AG10803 (cell line): ENCODE data around the gene CLMN.

Experiments
- DNase-seq: peaks from one replicate; pipeline ENCODE4 v3.0.0; 2010; ENCODE audit warnings: low read depth
- H3K4me3 ChIP-seq: 2 replicates; pipeline ENCODE4 v1.5.1; 2011; ENCODE audit warnings: mild to moderate bottlenecking, low read length, control low read depth
- TF ChIP-seq, protein P1 (sequence below): conservative IDR thresholded peaks from 2 replicates; pipeline ENCODE4 v1.5.1; 2011; ENCODE audit warnings: mild to moderate bottlenecking, low read length, control low read depth, inconsistent platforms

CLMN gene

GRCh38 chr14:95335071-95335470 is 15.4 kb upstream of the CLMN start:
- no peak for DNase-seq
- no peak overlapping the region for H3K4me3 ChIP-seq
- TF ChIP-seq, protein P1, sequence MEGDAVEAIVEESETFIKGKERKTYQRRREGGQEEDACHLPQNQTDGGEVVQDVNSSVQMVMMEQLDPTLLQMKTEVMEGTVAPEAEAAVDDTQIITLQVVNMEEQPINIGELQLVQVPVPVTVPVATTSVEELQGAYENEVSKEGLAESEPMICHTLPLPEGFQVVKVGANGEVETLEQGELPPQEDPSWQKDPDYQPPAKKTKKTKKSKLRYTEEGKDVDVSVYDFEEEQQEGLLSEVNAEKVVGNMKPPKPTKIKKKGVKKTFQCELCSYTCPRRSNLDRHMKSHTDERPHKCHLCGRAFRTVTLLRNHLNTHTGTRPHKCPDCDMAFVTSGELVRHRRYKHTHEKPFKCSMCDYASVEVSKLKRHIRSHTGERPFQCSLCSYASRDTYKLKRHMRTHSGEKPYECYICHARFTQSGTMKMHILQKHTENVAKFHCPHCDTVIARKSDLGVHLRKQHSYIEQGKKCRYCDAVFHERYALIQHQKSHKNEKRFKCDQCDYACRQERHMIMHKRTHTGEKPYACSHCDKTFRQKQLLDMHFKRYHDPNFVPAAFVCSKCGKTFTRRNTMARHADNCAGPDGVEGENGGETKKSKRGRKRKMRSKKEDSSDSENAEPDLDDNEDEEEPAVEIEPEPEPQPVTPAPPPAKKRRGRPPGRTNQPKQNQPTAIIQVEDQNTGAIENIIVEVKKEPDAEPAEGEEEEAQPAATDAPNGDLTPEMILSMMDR, result no peak

- TF ChIP-seq, protein P1, result no peak
These were observed 14.3 kb upstream of the CLMN start for GRCh38 chr14:95334044-95334443.

DNA sequence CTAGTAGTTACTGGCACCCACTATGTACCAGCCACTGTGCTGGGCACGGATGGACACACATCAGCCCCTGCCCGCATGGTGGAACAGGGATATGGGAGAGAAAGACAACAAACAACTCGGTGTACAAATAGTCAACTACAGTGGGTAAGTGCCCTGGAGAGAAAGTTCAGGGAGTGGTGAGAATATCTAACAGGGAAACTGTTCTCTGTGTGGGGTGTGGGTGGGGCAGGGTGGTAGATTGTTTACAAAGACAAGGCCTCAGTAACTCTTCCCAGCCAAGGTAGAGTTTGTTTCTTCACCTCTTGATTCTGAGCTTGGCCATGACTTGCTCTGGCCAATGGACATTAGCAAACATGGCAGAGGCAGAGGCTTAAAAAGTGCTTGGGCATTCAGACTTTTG is 12.9 kb upstream of the CLMN start:
- H3K4me3 ChIP-seq, result no peak overlapping the region
- TF ChIP-seq, protein P1, result no peak

More at GRCh38 chr14:95334044-95334443, 14.3 kb upstream of the CLMN start:
- DNase-seq, result no peak
- H3K4me3 ChIP-seq, result no peak overlapping the region

DNA sequence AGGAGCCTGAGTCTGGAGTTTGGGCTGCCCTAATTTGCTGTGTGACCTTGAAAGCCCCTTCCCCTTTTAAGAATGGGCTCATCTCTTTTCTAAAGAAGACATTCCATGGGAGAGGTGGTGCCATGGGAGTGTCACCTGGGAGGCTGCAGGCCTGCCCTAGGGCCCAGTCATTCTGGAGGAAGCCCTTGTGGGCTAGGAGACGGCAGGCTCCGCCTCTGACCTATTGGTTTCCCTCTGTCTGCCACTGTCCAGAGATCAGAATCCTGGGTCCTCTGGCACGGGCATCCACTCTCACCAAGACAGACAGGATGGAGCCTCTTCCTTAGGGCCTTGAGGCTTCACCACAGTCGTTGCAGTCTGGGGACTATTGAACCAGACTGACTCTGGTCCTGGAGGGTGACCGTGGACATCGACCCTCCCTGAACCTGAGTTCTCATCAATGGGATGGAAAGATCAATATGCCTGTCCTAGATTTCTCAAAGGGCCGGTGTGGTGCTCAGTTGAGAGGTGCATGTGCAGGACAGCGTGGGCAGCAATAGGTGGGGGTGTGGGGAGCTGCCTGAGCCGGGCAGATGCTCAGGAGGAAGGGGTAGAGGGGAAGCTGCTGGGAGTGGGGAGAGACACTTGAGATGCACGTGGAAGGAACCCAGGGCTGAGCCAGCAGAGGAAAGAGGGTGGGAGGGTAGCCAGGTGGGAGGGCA is 12.2 kb upstream of the CLMN start:
- no peak overlapping the region for H3K4me3 ChIP-seq
- TF ChIP-seq, protein P1, result no peak

More for the DNA sequence above, 12.9 kb upstream of the CLMN start:
- no peak for DNase-seq

DNA sequence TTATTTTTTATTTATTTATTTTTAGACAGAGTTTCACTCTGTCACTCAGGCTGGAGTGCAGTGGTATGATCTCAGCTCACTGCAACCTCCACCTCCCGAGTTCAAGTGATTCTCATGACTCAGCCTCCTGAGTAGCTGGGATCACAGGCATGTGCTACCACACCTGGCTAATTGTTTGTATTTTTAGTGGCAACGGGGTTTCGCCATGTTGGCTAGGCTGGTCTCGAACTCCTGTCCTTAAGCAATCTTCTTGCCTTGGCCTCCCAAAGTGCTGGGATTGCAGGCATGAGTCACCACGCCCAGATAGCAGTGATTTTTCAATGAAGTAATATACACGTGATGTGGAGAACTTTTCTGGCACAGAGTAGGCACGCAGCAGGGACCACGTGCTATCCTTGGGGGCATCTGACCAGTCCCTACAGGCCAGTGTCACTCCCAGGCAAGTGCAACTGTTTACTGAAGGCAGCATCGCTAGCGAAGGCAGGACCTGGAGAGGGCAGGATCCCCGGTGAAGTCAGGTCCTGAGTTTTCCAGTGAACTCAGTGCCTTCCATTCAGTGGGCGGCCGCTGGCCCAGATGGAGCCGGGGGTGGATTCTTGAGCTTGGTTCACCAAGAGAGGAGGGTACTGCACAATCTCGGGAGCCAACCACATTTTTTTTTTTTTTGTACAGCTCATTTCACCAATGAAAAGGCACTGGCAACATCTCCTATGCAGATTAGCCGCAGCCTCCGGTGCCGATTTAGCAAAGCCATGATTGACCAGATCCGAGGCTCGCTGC is 11.1 kb upstream of the CLMN start:
- DNase-seq, result no peak
- TF ChIP-seq, protein P1, result no peak
- no peak overlapping the region for H3K4me3 ChIP-seq

More for the DNA sequence above, 12.2 kb upstream of the CLMN start:
- no peak for DNase-seq

DNA sequence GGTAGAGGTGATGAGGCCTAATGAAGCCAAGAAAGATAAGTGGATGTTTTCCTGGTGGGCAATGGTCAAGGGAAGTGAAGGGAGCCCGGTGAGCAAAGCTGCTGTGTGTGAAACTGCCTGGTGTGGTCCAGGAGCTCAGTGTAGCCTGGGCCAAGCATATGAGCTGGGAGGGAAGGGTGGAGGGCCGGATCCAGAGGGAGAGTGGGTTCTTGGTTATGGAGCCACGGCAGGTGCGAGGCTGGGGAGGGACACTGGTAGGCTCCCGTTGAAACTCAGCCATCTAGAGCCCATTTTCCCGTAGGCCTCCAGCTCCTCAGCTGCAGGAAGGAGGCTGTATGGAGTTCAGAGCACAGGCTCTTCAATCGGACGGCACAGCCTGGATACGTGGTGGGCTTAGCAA is 10.2 kb upstream of the CLMN start:
- TF ChIP-seq, protein P1, result no peak
- DNase-seq, result no peak
- H3K4me3 ChIP-seq, result no peak overlapping the region
